Measurements from ENCODE around the gene TIPIN. TPM values are rescaled to one million over a fixed set of nuclear protein-coding genes. Genes with fewer than 3 reads are reported as not detected.
A peak's percentile ranks its signal among the peaks of the same experiment; 100 is the strongest.

TIPIN gene
- total RNA-seq, 2 experiments from 2014 or later: 36.4 to 42.7 TPM

GRCh38 chr15:66294932-66295235 is 61.6 kb downstream of the TIPIN start:
- ChIA-PET CTCF (interaction anchor here (1.0 to 5.3 kb wide), 4 partner anchors 92 to 210 kb away, joined by 3 to 53 read pairs (median 4); partner anchors contain the start of genes MAP2K1, SNAPC5 and ZWILCH), POLR2A (interaction anchor here (0.8 to 2.0 kb wide), 3 partner anchors 200 to 211 kb away, joined by 3 to 9 read pairs (median 7); partner anchors contain the start of gene ZWILCH)
- Mint-ChIP-seq H3K27ac (peak overlapping the region; percentile 90), H3K4me1 (ENCODE audit: low read depth) (peaks cover 50% of the 10 kb centered on the region), H3K36me3 (ENCODE audit: low read depth) (peaks cover 20% of the 10 kb centered on the region), H3K4me3 (peak overlapping the region; percentile 84), H3K27me3 (ENCODE audit: low read depth) (no peaks in the 10 kb centered on the region), H3K9me3 (ENCODE audit: insufficient read depth) (no peaks in the 10 kb centered on the region)
- DNase-seq (no peak), ATAC-seq (no peak)

GRCh38 chr15:66294157-66294931 is 62.1 kb downstream of the TIPIN start:
- Mint-ChIP-seq H3K36me3 (ENCODE audit: low read depth) (peaks cover 20% of the 10 kb centered on the region), H3K9me3 (ENCODE audit: insufficient read depth) (no peaks in the 10 kb centered on the region), H3K27me3 (ENCODE audit: low read depth) (no peaks in the 10 kb centered on the region), H3K4me1 (ENCODE audit: low read depth) (peaks cover 50% of the 10 kb centered on the region), H3K27ac (peak overlapping the region; percentile 90), H3K4me3 (peak overlapping the region; percentile 84)
- ATAC-seq (peak; percentile 3), DNase-seq (peak; percentile 66)
- ChIA-PET POLR2A (interaction anchor here (0.6 to 2.0 kb wide), 4 partner anchors 178 to 211 kb away, joined by 3 to 9 read pairs (median 5); partner anchors contain the start of gene ZWILCH), CTCF (interaction anchor here (1.0 to 5.3 kb wide), 5 partner anchors 43 to 211 kb away, joined by 3 to 53 read pairs (median 4); partner anchors contain the start of genes MAP2K1, SNAPC5 and ZWILCH)

- peaks cover 17% of the 10 kb centered on the region for H3K36me3 Mint-ChIP-seq (ENCODE audit: low read depth)
- peaks cover 50% of the 10 kb centered on the region for H3K4me1 Mint-ChIP-seq (ENCODE audit: low read depth)
- H3K4me3 Mint-ChIP-seq: peak within 1 kb of the TSS; percentile 84
- DNase-seq: peak; percentile 56
- peak; percentile 82 for ATAC-seq
- ChIA-PET POLR2A (interaction anchor here (0.6 to 2.0 kb wide), 3 partner anchors 179 to 212 kb away, joined by 3 to 9 read pairs (median 7); partner anchors contain the start of gene ZWILCH), CTCF (interaction anchor here (1.0 to 5.3 kb wide), 5 partner anchors 42 to 212 kb away, joined by 3 to 53 read pairs (median 4); partner anchors contain the start of genes MAP2K1, SNAPC5 and ZWILCH)
- H3K27me3 Mint-ChIP-seq (ENCODE audit: low read depth): no peaks in the 10 kb centered on the region
- peak within 1 kb of the TSS; percentile 90 for H3K27ac Mint-ChIP-seq
- no peaks in the 10 kb centered on the region for H3K9me3 Mint-ChIP-seq (ENCODE audit: insufficient read depth)
Observed at GRCh38 chr15:66293419-66294156, 62.9 kb downstream of the TIPIN start, which contains the start of gene DIS3L. Gene DIS3L (plus strand): TSS chr15:66293568. CDS start chr15:66293597, 29 bp downstream.

GRCh38 chr15:66292571-66293418 is 63.7 kb downstream of the TIPIN start:
- ChIA-PET POLR2A (interaction anchor here (2.0 kb wide), 1 partner anchor 206 kb away, joined by 7 read pairs; no protein-coding TSS in a partner anchor), CTCF (interaction anchor here (1.4 to 5.3 kb wide), 4 partner anchors 11 to 205 kb away, joined by 3 to 53 read pairs (median 4); partner anchors contain the start of gene SNAPC5)
- peaks cover 50% of the 10 kb centered on the region for H3K4me1 Mint-ChIP-seq (ENCODE audit: low read depth)
- H3K36me3 Mint-ChIP-seq (ENCODE audit: low read depth): peaks cover 16% of the 10 kb centered on the region
- H3K4me3 Mint-ChIP-seq: peak overlapping the region; percentile 80
- DNase-seq (no peak), ATAC-seq (no peak)
- peak overlapping the region; percentile 84 for H3K27ac Mint-ChIP-seq
- H3K27me3 Mint-ChIP-seq (ENCODE audit: low read depth): no peaks in the 10 kb centered on the region
- no peaks in the 10 kb centered on the region for H3K9me3 Mint-ChIP-seq (ENCODE audit: insufficient read depth)

GRCh38 chr15:66291816-66292570 is 64.5 kb downstream of the TIPIN start:
- no peaks in the 10 kb centered on the region for H3K9me3 Mint-ChIP-seq (ENCODE audit: insufficient read depth)
- ChIA-PET CTCF (interaction anchor here (0.6 to 5.3 kb wide), 6 partner anchors 12 to 206 kb away, joined by 3 to 53 read pairs (median 4); partner anchors contain the start of genes MEGF11 and SNAPC5), POLR2A (interaction anchor here (0.6 to 0.8 kb wide), 2 partner anchors 10 to 780 kb away, joined by 3 to 4 read pairs; no protein-coding TSS in a partner anchor)
- ATAC-seq: no peak
- no peaks in the 10 kb centered on the region for H3K27me3 Mint-ChIP-seq (ENCODE audit: low read depth)
- H3K4me1 Mint-ChIP-seq (ENCODE audit: low read depth): peaks cover 52% of the 10 kb centered on the region
- no peak for DNase-seq
- H3K36me3 Mint-ChIP-seq (ENCODE audit: low read depth): peaks cover 12% of the 10 kb centered on the region
- peak overlapping the region; percentile 84 for H3K27ac Mint-ChIP-seq
- H3K4me3 Mint-ChIP-seq: peak overlapping the region; percentile 80

- DNase-seq: peak; percentile 28
- H3K27me3 Mint-ChIP-seq (ENCODE audit: low read depth): no peaks in the 10 kb centered on the region
- ChIA-PET POLR2A (interaction anchor here (1.0 kb wide), 1 partner anchor 215 kb away, joined by 3 read pairs; the partner anchor contains the start of gene ZWILCH), CTCF (interaction anchor here (1.0 to 5.3 kb wide), 2 partner anchors 40 to 207 kb away, joined by 3 to 53 read pairs; partner anchors contain the start of gene SNAPC5)
- H3K36me3 Mint-ChIP-seq (ENCODE audit: low read depth): peaks cover 2% of the 10 kb centered on the region
- no peak overlapping the region for H3K27ac Mint-ChIP-seq
- H3K4me3 Mint-ChIP-seq: no peak overlapping the region
- peaks cover 43% of the 10 kb centered on the region for H3K4me1 Mint-ChIP-seq (ENCODE audit: low read depth)
- ATAC-seq: no peak
- no peaks in the 10 kb centered on the region for H3K9me3 Mint-ChIP-seq (ENCODE audit: insufficient read depth)
Observed at GRCh38 chr15:66290518-66290917, 66.0 kb downstream of the TIPIN start.

- Mint-ChIP-seq H3K27me3 (ENCODE audit: low read depth) (no peaks in the 10 kb centered on the region), H3K36me3 (ENCODE audit: low read depth) (peaks cover 2% of the 10 kb centered on the region), H3K9me3 (ENCODE audit: insufficient read depth) (no peaks in the 10 kb centered on the region), H3K4me1 (ENCODE audit: low read depth) (peaks cover 40% of the 10 kb centered on the region), H3K27ac (no peak overlapping the region), H3K4me3 (no peak overlapping the region)
- POLR2A ChIA-PET: interaction anchor here (1.0 kb wide), 1 partner anchor 215 kb away, joined by 3 read pairs; the partner anchor contains the start of gene ZWILCH
- CTCF ChIA-PET: interaction anchor here (5.3 kb wide), 1 partner anchor 208 kb away, joined by 53 read pairs; the partner anchor contains the start of gene SNAPC5
- ATAC-seq (no peak), DNase-seq (no peak)
Observed at GRCh38 chr15:66290007-66290406, 66.5 kb downstream of the TIPIN start.

- no peaks in the 10 kb centered on the region for H3K27me3 Mint-ChIP-seq (ENCODE audit: low read depth)
- H3K36me3 Mint-ChIP-seq (ENCODE audit: low read depth): no peaks in the 10 kb centered on the region
- H3K27ac Mint-ChIP-seq: no peak overlapping the region
- ChIA-PET POLR2A (interaction anchor here (0.6 kb wide), 2 partner anchors 482 to 704 kb away, joined by 3 read pairs; no protein-coding TSS in a partner anchor), CTCF (interaction anchor here (0.7 to 2.3 kb wide), 6 partner anchors 20 to 210 kb away, joined by 3 to 16 read pairs (median 3); partner anchors contain the start of gene SNAPC5)
- ATAC-seq (no peak), DNase-seq (no peak)
- H3K4me1 Mint-ChIP-seq (ENCODE audit: low read depth): peaks cover 30% of the 10 kb centered on the region
- no peaks in the 10 kb centered on the region for H3K9me3 Mint-ChIP-seq (ENCODE audit: insufficient read depth)
- H3K4me3 Mint-ChIP-seq: no peak overlapping the region
Observed at GRCh38 chr15:66288551-66289185, 67.8 kb downstream of the TIPIN start.

- Mint-ChIP-seq H3K36me3 (ENCODE audit: low read depth) (no peaks in the 10 kb centered on the region), H3K9me3 (ENCODE audit: insufficient read depth) (no peaks in the 10 kb centered on the region), H3K4me1 (ENCODE audit: low read depth) (peaks cover 30% of the 10 kb centered on the region), H3K4me3 (no peak overlapping the region), H3K27ac (no peak overlapping the region), H3K27me3 (ENCODE audit: low read depth) (no peaks in the 10 kb centered on the region)
- ChIA-PET POLR2A (interaction anchor here (0.6 kb wide), 1 partner anchor 481 kb away, joined by 3 read pairs; no protein-coding TSS in a partner anchor), CTCF (interaction anchor here (0.7 to 2.3 kb wide), 8 partner anchors 20 to 693 kb away, joined by 3 to 16 read pairs (median 3); partner anchors contain the start of gene SNAPC5)
- ATAC-seq (no peak), DNase-seq (no peak)
Observed at GRCh38 chr15:66288093-66288492, 68.4 kb downstream of the TIPIN start.

Data from activated CD8-positive, alpha-beta T cell treated with anti-CD3 and anti-CD28 coated beads, Interleukin-2, amount 10 ng/mL, durations not matched to agents 7 days and 5 days (primary cell).